BLaER1 (cell line): Measurements from ENCODE around the gene SGCB.

ENCODE experiments used
- H3K27ac ChIP-seq: shearing (Covaris generic); formaldehyde crosslinking; 2 replicates; pipeline ENCODE4 v1.8.1; 2022
- H3K27me3 ChIP-seq: shearing (Covaris generic); formaldehyde crosslinking; 2 replicates; pipeline ENCODE4 v1.8.1; 2022
- H3K36me3 ChIP-seq: shearing (Covaris generic); formaldehyde crosslinking; 2 replicates; pipeline ENCODE4 v1.8.1; 2022
- H3K4me1 ChIP-seq: shearing (Covaris generic); formaldehyde crosslinking; 2 replicates; pipeline ENCODE4 v1.8.1; 2022
- H3K4me2 ChIP-seq: shearing (Covaris generic); formaldehyde crosslinking; 2 replicates; pipeline ENCODE4 v1.8.1; 2022
- H3K4me3 ChIP-seq: shearing (Covaris generic); formaldehyde crosslinking; 2 replicates; pipeline ENCODE4 v1.8.1; 2022
- H3K9ac ChIP-seq: shearing (Covaris generic); formaldehyde crosslinking; 2 replicates; pipeline ENCODE4 v1.8.1; 2022
- H3K9me3 ChIP-seq: shearing (Covaris generic); formaldehyde crosslinking; 2 replicates; pipeline ENCODE4 v1.8.1; 2022
- H4K20me1 ChIP-seq: shearing (Covaris generic); formaldehyde crosslinking; 2 replicates; pipeline ENCODE4 v1.8.1; 2022
- Cebpa-rat ChIP-seq: shearing (Covaris generic); IDR thresholded peaks from 2 replicates; pipeline ENCODE4 v1.8.1; 2022

SGCB gene

DNA sequence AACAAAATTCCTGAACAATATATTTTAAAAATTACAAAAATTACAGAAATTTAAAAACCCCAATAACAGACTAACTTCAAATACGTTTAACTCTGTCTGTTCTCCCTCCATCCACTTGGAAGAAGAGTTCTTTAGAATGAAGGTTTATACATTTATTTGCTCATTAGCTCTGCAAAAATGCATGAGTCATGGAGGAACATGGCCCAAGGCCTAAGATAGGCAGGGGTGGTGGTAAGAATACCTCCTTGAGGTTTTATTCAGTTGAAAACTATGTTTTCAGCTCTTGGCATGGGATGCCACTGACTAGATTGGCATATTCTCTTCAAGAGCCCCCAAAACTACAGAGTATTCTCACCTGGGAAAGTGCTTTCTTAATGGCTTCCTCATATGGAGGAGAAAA, 9.1 kb downstream of the SGCB start:
- no peak overlapping the region for H3K9ac ChIP-seq
- no peak overlapping the region for H3K4me2 ChIP-seq
- peaks cover 55% of the 10 kb centered on the region for H3K36me3 ChIP-seq
- H3K27ac ChIP-seq, result no peak overlapping the region
- no peaks in the 10 kb centered on the region for H3K4me1 ChIP-seq
- no peaks in the 10 kb centered on the region for H4K20me1 ChIP-seq
- H3K9me3 ChIP-seq, result no peaks in the 10 kb centered on the region
- no peaks in the 10 kb centered on the region for H3K27me3 ChIP-seq
- no peak overlapping the region for H3K4me3 ChIP-seq
- no peak for TF ChIP-seq Cebpa-rat

GRCh38 chr4:52019936-52020657, 18.0 kb downstream of the SGCB start, which contains the start of gene LRRC66:
Gene LRRC66 (minus strand): TSS chr4:52020363. CDS start chr4:52017613, 2,750 bp downstream.
- TF ChIP-seq Cebpa-rat, result no peak
- H3K4me1 ChIP-seq, result peaks cover 2% of the 10 kb centered on the region; the same call in 1 of the 2 replicates
- peaks cover 41% of the 10 kb centered on the region for H3K36me3 ChIP-seq
- no peak within 1 kb of the TSS for H3K4me2 ChIP-seq
- H3K9me3 ChIP-seq, result no peaks in the 10 kb centered on the region
- H4K20me1 ChIP-seq, result no peaks in the 10 kb centered on the region
- no peak within 1 kb of the TSS for H3K4me3 ChIP-seq
- no peaks in the 10 kb centered on the region for H3K27me3 ChIP-seq
- no peak within 1 kb of the TSS for H3K27ac ChIP-seq
- no peak within 1 kb of the TSS for H3K9ac ChIP-seq

- Histone ChIP-seq H3K36me3 (peaks cover 23% of the 10 kb centered on the region), H4K20me1 (no peaks in the 10 kb centered on the region), H3K4me2 (no peak overlapping the region), H3K9ac (no peak overlapping the region), H3K4me1 (peaks cover 10% of the 10 kb centered on the region; the same call in 1 of the 2 replicates), H3K9me3 (no peaks in the 10 kb centered on the region), H3K27ac (no peak overlapping the region), H3K4me3 (no peak overlapping the region), H3K27me3 (no peaks in the 10 kb centered on the region)
- TF ChIP-seq Cebpa-rat, result no peak
Observed at GRCh38 chr4:52017814-52018213, 20.3 kb downstream of the SGCB start.

- H3K36me3 ChIP-seq, result peaks cover 14% of the 10 kb centered on the region
- H4K20me1 ChIP-seq, result no peaks in the 10 kb centered on the region
- H3K9ac ChIP-seq, result no peak overlapping the region
- no peak for TF ChIP-seq Cebpa-rat
- no peak overlapping the region for H3K4me2 ChIP-seq
- H3K27me3 ChIP-seq, result no peaks in the 10 kb centered on the region
- no peak overlapping the region for H3K27ac ChIP-seq
- peaks cover 10% of the 10 kb centered on the region; the same call in 1 of the 2 replicates for H3K4me1 ChIP-seq
- H3K4me3 ChIP-seq, result no peak overlapping the region
- no peaks in the 10 kb centered on the region for H3K9me3 ChIP-seq
Observed at GRCh38 chr4:52016981-52017380, 21.1 kb downstream of the SGCB start.

- Histone ChIP-seq H3K4me1 (peaks cover 10% of the 10 kb centered on the region; the same call in 1 of the 2 replicates), H3K27me3 (no peaks in the 10 kb centered on the region), H3K9me3 (no peaks in the 10 kb centered on the region), H3K36me3 (peaks cover 7% of the 10 kb centered on the region; the same call in 1 of the 2 replicates), H4K20me1 (no peaks in the 10 kb centered on the region), H3K27ac (no peak overlapping the region), H3K9ac (no peak overlapping the region), H3K4me3 (no peak overlapping the region), H3K4me2 (peak overlapping the region; percentile 12; the same call in 1 of the 2 replicates)
- TF ChIP-seq Cebpa-rat, result no peak
Observed at GRCh38 chr4:52015366-52015765, 22.7 kb downstream of the SGCB start.

DNA sequence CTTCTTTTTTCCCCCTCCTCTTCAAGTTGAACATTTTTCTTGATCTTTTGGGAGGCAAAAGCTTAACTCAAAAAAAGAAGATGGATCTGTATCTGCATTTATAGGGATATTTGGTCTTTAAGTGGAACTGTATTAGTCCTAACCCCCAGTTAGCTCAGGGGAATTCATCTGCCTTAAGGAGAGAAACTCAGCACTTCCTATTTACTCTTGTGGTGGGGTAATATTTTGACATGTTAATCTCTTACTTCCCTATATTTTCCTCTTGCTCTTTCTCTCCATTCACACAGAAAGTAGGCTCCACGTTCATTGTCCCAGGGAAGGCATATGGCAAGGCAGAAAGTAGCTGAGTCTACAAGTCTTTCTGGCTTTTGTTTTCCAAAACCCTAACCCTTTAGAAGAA, 23.2 kb downstream of the SGCB start:
- no peak overlapping the region for H3K27ac ChIP-seq
- peaks cover 10% of the 10 kb centered on the region; the same call in 1 of the 2 replicates for H3K4me1 ChIP-seq

GRCh38 chr4:52012651-52013050, 25.4 kb downstream of the SGCB start:
- Histone ChIP-seq H3K4me2 (no peak overlapping the region), H3K4me1 (peaks cover 10% of the 10 kb centered on the region; the same call in 1 of the 2 replicates), H3K27me3 (no peaks in the 10 kb centered on the region), H4K20me1 (no peaks in the 10 kb centered on the region), H3K9ac (no peak overlapping the region), H3K9me3 (no peaks in the 10 kb centered on the region), H3K36me3 (0 out of 2 replicates have a peak, but pooled peaks cover 3% of the 10 kb centered on the region), H3K27ac (no peak overlapping the region), H3K4me3 (no peak overlapping the region)
- no peak for TF ChIP-seq Cebpa-rat

More for the DNA sequence above, 23.2 kb downstream of the SGCB start:
- Histone ChIP-seq H3K4me3 (no peak overlapping the region), H3K9ac (no peak overlapping the region), H4K20me1 (no peaks in the 10 kb centered on the region), H3K36me3 (0 out of 2 replicates have a peak, but pooled peaks cover 3% of the 10 kb centered on the region), H3K9me3 (no peaks in the 10 kb centered on the region), H3K27me3 (no peaks in the 10 kb centered on the region), H3K4me2 (peak overlapping the region; percentile 12; the same call in 1 of the 2 replicates)
- TF ChIP-seq Cebpa-rat, result no peak

DNA sequence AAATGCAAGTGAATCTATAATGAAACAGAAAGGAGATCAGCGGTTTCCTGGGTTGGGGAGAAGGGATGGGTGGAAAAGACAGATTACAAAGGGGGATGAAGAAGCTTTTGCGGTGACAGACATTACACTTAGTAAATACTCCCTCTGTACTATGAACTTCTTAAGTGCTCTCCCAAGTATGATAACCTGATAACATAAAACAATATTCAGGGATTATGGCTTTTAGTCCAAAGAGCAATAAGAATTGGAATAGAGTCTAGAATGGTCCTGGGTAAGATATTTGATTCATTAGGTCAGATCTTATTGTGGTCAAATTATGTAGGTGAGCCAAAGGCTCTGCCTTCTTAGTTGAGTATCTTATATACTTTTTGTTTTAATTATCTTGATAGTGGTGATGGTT, 27.1 kb downstream of the SGCB start:
- H3K9ac ChIP-seq, result no peak overlapping the region
- no peaks in the 10 kb centered on the region for H3K27me3 ChIP-seq
- H3K27ac ChIP-seq, result no peak overlapping the region
- H3K36me3 ChIP-seq, result 0 out of 2 replicates have a peak, but pooled peaks cover 3% of the 10 kb centered on the region
- no peak overlapping the region for H3K4me3 ChIP-seq
- no peaks in the 10 kb centered on the region for H4K20me1 ChIP-seq
- H3K9me3 ChIP-seq, result no peaks in the 10 kb centered on the region
- no peak for TF ChIP-seq Cebpa-rat
- H3K4me2 ChIP-seq, result no peak overlapping the region
- peaks cover 10% of the 10 kb centered on the region; the same call in 1 of the 2 replicates for H3K4me1 ChIP-seq

- no peak for TF ChIP-seq Cebpa-rat
- no peaks in the 10 kb centered on the region for H3K9me3 ChIP-seq
- no peak overlapping the region for H3K27ac ChIP-seq
- 0 out of 2 replicates have a peak, but pooled peaks cover 4% of the 10 kb centered on the region for H3K4me1 ChIP-seq
- no peaks in the 10 kb centered on the region for H3K36me3 ChIP-seq
- H4K20me1 ChIP-seq, result no peaks in the 10 kb centered on the region
- H3K4me3 ChIP-seq, result no peak overlapping the region
- no peak overlapping the region for H3K9ac ChIP-seq
- no peaks in the 10 kb centered on the region for H3K27me3 ChIP-seq
- no peak overlapping the region for H3K4me2 ChIP-seq
Observed at GRCh38 chr4:52006887-52007286, 31.2 kb downstream of the SGCB start.

GRCh38 chr4:52005604-52006273, 32.4 kb downstream of the SGCB start:
- H3K36me3 ChIP-seq, result no peaks in the 10 kb centered on the region
- H3K27ac ChIP-seq, result no peak overlapping the region
- H3K9me3 ChIP-seq, result no peaks in the 10 kb centered on the region
- H3K9ac ChIP-seq, result no peak overlapping the region
- no peaks in the 10 kb centered on the region for H4K20me1 ChIP-seq
- no peak for TF ChIP-seq Cebpa-rat
- H3K4me1 ChIP-seq, result 0 out of 2 replicates have a peak, but pooled peaks cover 4% of the 10 kb centered on the region
- H3K27me3 ChIP-seq, result no peaks in the 10 kb centered on the region
- H3K4me3 ChIP-seq, result no peak overlapping the region
- H3K4me2 ChIP-seq, result no peak overlapping the region
